LNCaP clone FGC (cell line): Measurements from ENCODE around the gene LINGO4.

ENCODE experiments used
- DNase-seq: peaks from one replicate; pipeline ENCODE4 v3.0.0-alpha.2; 2011; ENCODE audit warnings: low read depth
- H3K4me3 ChIP-seq: 2 replicates; pipeline ENCODE4 v1.5.1; 2011; ENCODE audit warnings: mild to moderate bottlenecking, low read depth, low read length, control low read depth
- TF ChIP-seq, protein P1 (sequence below): IDR thresholded peaks from 2 replicates; pipeline ENCODE4 v1.5.1; 2012; ENCODE audit warnings: mild to moderate bottlenecking; ENCODE audit not compliant: control insufficient read depth, insufficient read depth; ENCODE audit errors: extremely low read depth

LINGO4 gene, protein sequence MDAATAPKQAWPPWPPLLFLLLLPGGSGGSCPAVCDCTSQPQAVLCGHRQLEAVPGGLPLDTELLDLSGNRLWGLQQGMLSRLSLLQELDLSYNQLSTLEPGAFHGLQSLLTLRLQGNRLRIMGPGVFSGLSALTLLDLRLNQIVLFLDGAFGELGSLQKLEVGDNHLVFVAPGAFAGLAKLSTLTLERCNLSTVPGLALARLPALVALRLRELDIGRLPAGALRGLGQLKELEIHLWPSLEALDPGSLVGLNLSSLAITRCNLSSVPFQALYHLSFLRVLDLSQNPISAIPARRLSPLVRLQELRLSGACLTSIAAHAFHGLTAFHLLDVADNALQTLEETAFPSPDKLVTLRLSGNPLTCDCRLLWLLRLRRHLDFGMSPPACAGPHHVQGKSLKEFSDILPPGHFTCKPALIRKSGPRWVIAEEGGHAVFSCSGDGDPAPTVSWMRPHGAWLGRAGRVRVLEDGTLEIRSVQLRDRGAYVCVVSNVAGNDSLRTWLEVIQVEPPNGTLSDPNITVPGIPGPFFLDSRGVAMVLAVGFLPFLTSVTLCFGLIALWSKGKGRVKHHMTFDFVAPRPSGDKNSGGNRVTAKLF

DNA sequence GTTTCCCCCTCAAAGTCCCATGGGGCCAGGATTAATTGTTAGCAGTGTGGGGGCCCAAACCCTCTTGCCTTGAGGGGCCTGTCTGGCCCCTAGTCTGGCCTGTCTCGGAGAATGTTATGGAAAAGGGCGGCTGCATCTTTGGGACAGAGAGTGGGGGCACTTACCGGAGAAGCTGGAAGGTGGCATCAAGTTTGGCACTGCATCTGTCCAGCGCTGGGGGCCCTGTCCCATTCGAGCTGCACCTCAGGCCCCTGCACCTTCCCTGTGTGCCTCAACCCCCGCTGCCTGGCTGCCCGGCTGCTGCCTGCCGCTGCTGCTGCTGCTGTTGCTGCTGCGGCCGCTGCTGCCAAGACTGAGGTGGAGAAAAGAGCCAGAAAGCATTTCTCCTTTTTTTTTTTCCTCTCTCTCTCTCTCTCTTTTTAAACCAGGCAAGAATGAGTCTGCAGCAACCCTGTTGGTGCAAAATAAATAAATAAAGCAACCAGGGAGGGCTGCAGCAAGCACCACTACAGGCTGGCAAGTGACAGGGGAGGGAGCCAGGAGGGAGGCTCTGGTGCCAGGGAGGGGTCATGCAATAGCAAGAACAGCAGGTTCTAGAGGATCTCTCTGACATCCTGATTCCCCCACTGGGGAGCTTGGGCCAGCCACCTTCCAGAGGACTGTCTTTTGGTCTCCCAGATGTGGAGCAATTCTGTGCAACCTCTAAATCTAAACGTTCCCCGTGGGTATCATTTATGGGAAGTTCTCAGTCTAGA lies at the start of gene LINGO4:
TSS of gene LINGO4 (minus strand) at position 354 of the 755 bp plus-strand sequence. CDS start 2,715 bp downstream, outside the sequence.
- TF ChIP-seq, protein P1, sequence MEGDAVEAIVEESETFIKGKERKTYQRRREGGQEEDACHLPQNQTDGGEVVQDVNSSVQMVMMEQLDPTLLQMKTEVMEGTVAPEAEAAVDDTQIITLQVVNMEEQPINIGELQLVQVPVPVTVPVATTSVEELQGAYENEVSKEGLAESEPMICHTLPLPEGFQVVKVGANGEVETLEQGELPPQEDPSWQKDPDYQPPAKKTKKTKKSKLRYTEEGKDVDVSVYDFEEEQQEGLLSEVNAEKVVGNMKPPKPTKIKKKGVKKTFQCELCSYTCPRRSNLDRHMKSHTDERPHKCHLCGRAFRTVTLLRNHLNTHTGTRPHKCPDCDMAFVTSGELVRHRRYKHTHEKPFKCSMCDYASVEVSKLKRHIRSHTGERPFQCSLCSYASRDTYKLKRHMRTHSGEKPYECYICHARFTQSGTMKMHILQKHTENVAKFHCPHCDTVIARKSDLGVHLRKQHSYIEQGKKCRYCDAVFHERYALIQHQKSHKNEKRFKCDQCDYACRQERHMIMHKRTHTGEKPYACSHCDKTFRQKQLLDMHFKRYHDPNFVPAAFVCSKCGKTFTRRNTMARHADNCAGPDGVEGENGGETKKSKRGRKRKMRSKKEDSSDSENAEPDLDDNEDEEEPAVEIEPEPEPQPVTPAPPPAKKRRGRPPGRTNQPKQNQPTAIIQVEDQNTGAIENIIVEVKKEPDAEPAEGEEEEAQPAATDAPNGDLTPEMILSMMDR: no peak
- no peak for DNase-seq
- no peak within 1 kb of the TSS for H3K4me3 ChIP-seq

DNA sequence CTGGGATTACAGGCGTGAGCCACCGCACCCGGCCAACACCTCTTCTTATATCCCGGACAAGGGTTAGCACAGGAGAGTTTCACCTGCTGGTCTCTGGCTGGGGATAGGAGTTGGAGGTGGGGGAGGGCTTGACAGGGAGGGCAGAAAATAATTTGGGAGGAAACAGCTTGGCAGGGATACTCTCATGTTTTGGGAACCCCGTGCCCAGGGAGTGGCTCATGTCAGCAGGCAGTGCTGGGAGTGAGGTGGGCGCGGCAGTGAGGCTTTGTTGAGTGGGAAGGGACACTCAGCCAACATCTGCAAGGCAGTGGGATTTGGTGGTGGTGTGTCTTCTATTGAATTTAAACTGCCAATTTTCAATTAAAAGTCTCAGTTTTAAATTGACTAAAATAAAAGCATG lies 49.4 kb upstream of the LINGO4 start:
- TF ChIP-seq, protein P1: no peak

DNA sequence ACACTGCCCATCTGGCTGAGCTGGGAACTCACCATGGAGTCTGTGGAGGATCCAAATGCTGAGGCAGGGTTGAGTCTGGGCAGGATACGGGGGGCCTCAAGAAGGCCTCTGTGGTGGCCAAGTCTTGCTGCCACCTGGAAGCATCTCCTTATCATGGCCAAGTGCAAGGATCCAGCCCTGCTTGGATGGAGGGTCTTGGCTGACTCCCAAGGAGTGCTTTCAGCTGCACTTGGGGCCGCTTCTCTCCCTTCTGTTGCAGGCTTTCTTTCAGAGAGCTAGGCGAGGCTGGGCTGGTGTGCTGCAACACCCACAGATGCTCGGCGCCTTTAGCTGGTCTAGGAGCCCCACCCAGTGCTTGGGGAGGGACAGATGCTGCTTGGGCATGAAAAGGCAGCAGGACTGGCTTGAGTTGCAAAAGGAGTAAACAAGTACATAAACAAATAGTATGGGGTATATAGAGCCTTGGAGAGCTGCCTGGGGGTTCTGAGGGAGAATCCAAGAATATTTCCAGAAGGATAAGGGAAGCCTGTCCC lies 48.3 kb upstream of the LINGO4 start, which contains the start of gene THEM5:
TSS of gene THEM5 (minus strand) at position 302 of the 533 bp plus-strand sequence. CDS start at position 155, 147 bp downstream.
- H3K4me3 ChIP-seq: no peak within 1 kb of the TSS
- no peak for DNase-seq
- TF ChIP-seq, protein P1: no peak

More for the DNA sequence above, 49.4 kb upstream of the LINGO4 start:
- H3K4me3 ChIP-seq: no peak overlapping the region
- no peak for DNase-seq

DNA sequence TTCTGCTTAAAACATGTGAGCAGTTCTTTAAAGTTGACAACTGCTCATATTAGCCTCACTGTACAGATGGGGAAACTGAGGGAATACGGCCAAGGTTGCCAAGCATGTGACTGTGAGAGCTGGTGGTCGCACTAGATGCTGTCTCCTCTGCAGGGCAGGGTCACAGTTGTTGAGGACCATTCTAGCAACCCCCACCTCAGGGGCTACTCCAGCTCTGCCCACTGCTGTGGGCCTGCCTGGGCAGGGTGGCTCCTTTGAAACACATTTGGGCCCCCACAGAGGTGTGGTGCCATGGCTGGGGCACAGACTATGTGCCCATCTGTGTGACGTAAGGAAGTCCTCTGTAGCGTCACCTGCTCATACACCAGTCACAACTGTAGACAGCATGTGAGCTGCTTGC lies 47.5 kb upstream of the LINGO4 start:
- TF ChIP-seq, protein P1: no peak
- no peak overlapping the region for H3K4me3 ChIP-seq
- DNase-seq: no peak

DNA sequence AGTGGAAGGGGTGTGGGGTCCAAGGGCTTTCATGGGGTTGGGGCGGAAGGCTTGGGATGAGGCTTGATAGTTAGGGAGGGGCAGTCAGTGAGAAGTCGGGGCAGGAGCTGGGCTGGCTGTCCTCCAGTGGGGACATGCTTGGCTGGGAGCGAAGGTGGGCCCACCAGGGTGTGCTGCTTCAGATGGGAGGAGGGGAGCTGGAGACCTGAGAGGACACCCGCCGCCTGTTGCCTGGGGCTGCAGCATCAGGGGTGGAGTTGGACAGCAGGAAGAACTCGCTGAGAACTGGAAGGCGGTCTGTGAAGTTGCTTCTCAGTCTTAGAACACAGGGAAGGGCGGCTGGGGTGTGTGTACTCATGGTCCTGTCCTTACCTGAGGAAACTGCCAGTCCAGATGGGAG lies 46.7 kb upstream of the LINGO4 start:
- DNase-seq: no peak
- TF ChIP-seq, protein P1: no peak
- no peak overlapping the region for H3K4me3 ChIP-seq

DNA sequence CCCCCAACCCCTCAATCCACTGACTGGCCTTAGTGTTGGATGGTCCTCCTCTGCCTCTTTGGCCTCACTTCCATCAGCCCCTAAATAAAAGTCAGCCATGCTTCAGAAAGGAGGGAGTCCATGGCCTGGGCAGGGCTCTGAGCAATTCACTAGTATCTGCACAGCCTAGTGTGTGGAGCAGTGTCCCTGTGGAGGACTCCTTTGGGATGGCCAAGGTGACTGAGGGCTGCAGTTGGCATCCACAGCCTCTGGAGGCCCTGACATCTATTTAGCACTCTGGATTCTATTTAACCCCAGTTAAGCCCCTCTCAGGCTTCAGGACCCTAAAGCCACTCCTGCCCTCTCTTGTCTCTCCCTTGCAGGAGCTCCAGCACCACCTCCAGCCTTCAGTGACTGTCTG lies 44.7 kb upstream of the LINGO4 start:
- no peak overlapping the region for H3K4me3 ChIP-seq
- no peak for DNase-seq
- TF ChIP-seq, protein P1: no peak
